ENCODE measurements around the gene DNAJB9.

DNA sequence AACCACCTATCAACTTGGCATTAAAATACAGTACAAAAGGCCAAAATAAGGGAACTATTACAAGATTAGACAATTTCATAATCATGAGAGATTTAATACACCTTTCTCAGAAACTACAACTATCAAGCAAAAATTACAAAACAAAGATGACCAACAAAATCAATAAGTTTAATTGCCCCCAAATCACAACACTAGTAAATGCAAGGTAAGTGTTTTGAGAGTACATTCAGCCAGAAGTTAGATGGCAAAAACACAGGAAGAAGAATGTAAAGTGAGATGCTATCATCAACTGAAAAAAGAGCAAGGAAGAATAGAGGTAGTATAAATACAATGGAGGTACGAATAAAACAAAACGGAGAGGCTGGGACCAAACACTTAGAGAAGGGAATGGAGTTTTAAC lies 46.9 kb upstream of the DNAJB9 start:
- TF ChIP-seq, protein P1, sequence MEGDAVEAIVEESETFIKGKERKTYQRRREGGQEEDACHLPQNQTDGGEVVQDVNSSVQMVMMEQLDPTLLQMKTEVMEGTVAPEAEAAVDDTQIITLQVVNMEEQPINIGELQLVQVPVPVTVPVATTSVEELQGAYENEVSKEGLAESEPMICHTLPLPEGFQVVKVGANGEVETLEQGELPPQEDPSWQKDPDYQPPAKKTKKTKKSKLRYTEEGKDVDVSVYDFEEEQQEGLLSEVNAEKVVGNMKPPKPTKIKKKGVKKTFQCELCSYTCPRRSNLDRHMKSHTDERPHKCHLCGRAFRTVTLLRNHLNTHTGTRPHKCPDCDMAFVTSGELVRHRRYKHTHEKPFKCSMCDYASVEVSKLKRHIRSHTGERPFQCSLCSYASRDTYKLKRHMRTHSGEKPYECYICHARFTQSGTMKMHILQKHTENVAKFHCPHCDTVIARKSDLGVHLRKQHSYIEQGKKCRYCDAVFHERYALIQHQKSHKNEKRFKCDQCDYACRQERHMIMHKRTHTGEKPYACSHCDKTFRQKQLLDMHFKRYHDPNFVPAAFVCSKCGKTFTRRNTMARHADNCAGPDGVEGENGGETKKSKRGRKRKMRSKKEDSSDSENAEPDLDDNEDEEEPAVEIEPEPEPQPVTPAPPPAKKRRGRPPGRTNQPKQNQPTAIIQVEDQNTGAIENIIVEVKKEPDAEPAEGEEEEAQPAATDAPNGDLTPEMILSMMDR (IDR thresholded peaks at IDR 0.05; ENCODE audit: insufficient read depth, low read length), result no peak
- TF ChIP-seq POLR2AphosphoS5 (IDR thresholded peaks at IDR 0.05; ENCODE audit: low read depth) (no peak), SPI1 (IDR thresholded peaks at IDR 0.05; ENCODE audit: borderline replicate concordance, low read depth) (no peak)

All from HL-60 (cell line).